Measurements from ENCODE around the gene HIP1.
A peak's percentile ranks its signal among the peaks of the same experiment; 100 is the strongest.
"Not testable (repeated sequence)": the region's sequence is repeated elsewhere in the genome, so short reads cannot be mapped to it uniquely, and the experiment has no call there.

The HIP1 gene

DNA sequence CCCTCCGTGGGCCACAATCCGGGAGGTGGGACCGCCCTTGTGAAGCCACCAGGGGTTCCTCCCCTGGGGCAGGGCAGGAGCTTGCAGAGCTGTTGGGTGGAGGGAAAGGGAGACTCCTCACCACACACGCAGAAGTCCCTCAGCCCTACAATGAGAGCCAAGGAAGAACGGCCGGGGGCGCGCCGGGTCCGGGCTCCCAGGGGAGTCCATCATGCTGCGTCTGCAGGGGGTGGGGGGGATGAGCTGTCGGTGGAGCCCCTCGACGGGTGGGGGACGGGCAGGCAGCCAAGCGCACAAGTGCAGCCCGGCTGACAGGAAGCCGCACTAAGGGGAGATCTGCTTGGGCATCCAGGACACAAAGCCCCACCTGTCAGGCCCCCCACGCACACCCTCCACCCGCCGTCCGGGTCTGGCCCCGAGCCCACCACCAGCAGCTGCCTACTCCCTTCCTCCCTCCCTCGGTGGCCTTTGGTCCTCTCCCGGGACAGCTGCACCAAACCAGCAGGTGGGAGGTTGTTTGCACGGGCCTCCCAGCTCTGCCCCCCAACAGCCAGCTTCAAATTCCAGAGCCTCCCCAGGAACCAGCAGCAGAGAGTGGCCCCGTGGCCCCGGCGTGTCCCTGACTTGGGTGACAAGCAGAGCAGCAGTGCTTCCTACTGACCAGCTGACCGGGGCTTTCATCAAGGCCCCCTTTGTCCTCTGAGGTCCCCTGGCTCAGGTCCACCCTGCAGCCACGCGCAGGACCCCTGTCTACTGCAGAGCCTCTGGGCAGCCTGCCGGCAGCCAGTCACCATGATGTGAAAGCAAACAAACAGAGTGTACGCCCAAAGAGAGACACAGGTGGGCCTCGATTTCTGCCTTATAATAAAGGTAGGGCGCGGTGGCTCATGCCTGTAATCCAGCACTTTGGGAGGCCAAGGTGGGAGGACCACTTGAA, 50.3 kb downstream of the HIP1 start:
- Histone ChIP-seq H4K91ac (ENCODE audit: low read depth, low read length) (no peak overlapping the region), H4K8ac (ENCODE audit: low read depth, low read length) (no peak overlapping the region), H3K27ac (ENCODE audit: low read depth, low read length) (no peak overlapping the region), H2BK5ac (ENCODE audit: low read depth, low read length, poor library complexity) (no peak overlapping the region), H3K4me2 (ENCODE audit: low read length) (no peak overlapping the region), H3K14ac (ENCODE audit: low read length) (no peak overlapping the region), H2BK120ac (ENCODE audit: insufficient read depth, low read length, poor library complexity) (no peak overlapping the region), H4K12ac (ENCODE audit: low read depth, low read length) (peak overlapping the region; percentile 72), H2BK12ac (ENCODE audit: low read length) (no peak overlapping the region), H2AFZ (ENCODE audit: insufficient read depth, low read length, poor library complexity) (no peak overlapping the region), H2AK5ac (ENCODE audit: low read length) (no peak overlapping the region), H3K79me2 (ENCODE audit: control insufficient read depth, insufficient read depth, low read length, poor library complexity) (no peaks in the 10 kb centered on the region), H3K9ac (ENCODE audit: low read length) (no peak overlapping the region), H3K23ac (ENCODE audit: low read length) (no peak overlapping the region), H3K4ac (ENCODE audit: low read depth, low read length) (no peak overlapping the region), H3K36me3 (ENCODE audit: control insufficient read depth in 1 of 2, insufficient read depth in 2 of 2, low read length in 2 of 2) (no peaks in the 10 kb centered on the region), H3K79me1 (ENCODE audit: low read length) (no peaks in the 10 kb centered on the region), H3K9me3 (ENCODE audit: insufficient read depth, low read depth, low read length) (no peaks in the 10 kb centered on the region), H3K4me3 (ENCODE audit: low read depth, low read length) (no peak overlapping the region), H3K4me1 (ENCODE audit: control insufficient read depth in 1 of 2, insufficient read depth in 2 of 2, low read length in 2 of 2) (no peaks in the 10 kb centered on the region), H3K27me3 (ENCODE audit: insufficient read depth, low read length) (no peaks in the 10 kb centered on the region), H3K18ac (ENCODE audit: low read length) (no peak overlapping the region)
- WGBS (ENCODE audit: extremely low coverage, insufficient coverage, insufficient read length): no CpG with 5 or more reads among the region's 37 CpGs
- DNase-seq: no peak

DNA sequence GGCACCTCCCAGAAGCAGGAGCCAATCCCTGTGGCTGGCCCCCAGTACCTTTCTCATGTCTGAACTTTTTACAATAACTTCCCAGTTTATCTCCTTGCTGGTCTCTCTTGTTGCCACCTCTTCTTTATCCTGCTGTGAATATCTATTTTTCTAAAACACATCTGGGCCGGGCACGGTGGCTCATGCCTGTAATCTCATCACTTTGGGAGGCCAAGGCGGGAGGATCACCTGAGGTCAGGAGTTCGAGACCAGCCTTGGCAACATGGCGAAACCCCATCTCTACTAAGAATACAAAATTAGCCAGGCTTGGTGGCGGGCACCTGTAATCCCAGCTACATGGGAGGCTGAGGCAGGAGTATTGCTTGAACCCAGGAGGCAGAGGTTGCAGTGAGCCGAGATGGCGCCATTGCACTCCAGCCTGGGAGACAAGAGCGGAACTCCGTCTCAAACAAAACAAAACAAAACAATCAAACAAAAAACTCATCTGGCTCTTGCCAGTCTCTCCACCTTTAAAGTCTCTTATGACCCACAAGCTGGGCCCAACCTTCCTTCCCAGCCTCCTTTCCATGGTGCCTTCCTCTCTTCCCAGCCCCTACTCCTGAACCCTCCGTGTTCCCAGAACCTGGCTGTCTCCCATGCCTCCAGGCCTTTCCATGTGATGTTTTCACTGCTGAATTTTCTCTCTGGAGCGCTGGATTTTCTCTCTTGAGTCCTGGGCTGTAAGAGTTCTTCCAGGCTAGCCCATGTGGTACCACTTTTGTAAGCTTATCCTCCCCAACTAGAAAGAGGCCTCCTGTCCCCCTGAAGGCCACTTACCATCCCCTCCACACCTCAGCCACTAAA, 51.3 kb downstream of the HIP1 start:
- Histone ChIP-seq H2AFZ (ENCODE audit: insufficient read depth, low read length, poor library complexity) (no peak overlapping the region), H3K36me3 (ENCODE audit: control insufficient read depth in 1 of 2, insufficient read depth in 2 of 2, low read length in 2 of 2) (no peaks in the 10 kb centered on the region), H3K27me3 (ENCODE audit: insufficient read depth, low read length) (no peaks in the 10 kb centered on the region), H3K4ac (ENCODE audit: low read depth, low read length) (no peak overlapping the region), H4K12ac (ENCODE audit: low read depth, low read length) (no peak overlapping the region), H3K4me3 (ENCODE audit: low read depth, low read length) (no peak overlapping the region), H3K27ac (ENCODE audit: low read depth, low read length) (no peak overlapping the region), H4K91ac (ENCODE audit: low read depth, low read length) (no peak overlapping the region), H3K23ac (ENCODE audit: low read length) (no peak overlapping the region), H3K79me1 (ENCODE audit: low read length) (no peaks in the 10 kb centered on the region), H3K4me1 (ENCODE audit: control insufficient read depth in 1 of 2, insufficient read depth in 2 of 2, low read length in 2 of 2) (no peaks in the 10 kb centered on the region), H3K14ac (ENCODE audit: low read length) (no peak overlapping the region), H3K79me2 (ENCODE audit: control insufficient read depth, insufficient read depth, low read length, poor library complexity) (no peaks in the 10 kb centered on the region), H4K8ac (ENCODE audit: low read depth, low read length) (no peak overlapping the region), H3K9ac (ENCODE audit: low read length) (no peak overlapping the region), H2BK12ac (ENCODE audit: low read length) (no peak overlapping the region), H2BK120ac (ENCODE audit: insufficient read depth, low read length, poor library complexity) (no peak overlapping the region), H2AK5ac (ENCODE audit: low read length) (no peak overlapping the region), H3K9me3 (ENCODE audit: insufficient read depth, low read depth, low read length) (no peaks in the 10 kb centered on the region), H2BK5ac (ENCODE audit: low read depth, low read length, poor library complexity) (no peak overlapping the region), H3K4me2 (ENCODE audit: low read length) (no peak overlapping the region), H3K18ac (ENCODE audit: low read length) (no peak overlapping the region)
- no CpG with 5 or more reads among the region's 12 CpGs for WGBS (ENCODE audit: extremely low coverage, insufficient coverage, insufficient read length)
- no peak for DNase-seq

DNA sequence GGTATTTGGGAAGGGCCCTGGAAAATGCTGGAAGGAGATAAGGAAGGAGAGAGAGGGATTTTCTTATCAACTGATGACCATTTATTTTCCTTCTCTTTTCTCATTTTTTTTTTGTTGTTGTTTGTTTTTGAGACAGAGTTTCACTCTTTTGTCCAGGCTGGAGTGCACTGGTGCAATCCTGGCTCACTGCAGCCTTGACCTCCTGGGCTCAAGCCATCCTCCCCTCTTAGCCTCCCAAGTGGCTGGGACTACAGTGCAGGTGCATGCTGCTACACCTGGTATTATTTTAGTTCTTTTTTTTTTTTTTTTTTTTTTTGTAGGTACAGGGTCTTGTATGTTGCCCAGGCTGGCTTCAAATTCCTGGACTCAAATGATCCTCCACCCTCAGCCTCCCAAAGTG, 52.2 kb downstream of the HIP1 start:
- DNase-seq: no peak
- H3K4ac ChIP-seq (ENCODE audit: low read depth, low read length): no peak overlapping the region
- no peaks in the 10 kb centered on the region for H3K9me3 ChIP-seq (ENCODE audit: insufficient read depth, low read depth, low read length)
- H3K18ac ChIP-seq (ENCODE audit: low read length): no peak overlapping the region
- no peak overlapping the region for H2BK12ac ChIP-seq (ENCODE audit: low read length)
- no peaks in the 10 kb centered on the region for H3K4me1 ChIP-seq (ENCODE audit: control insufficient read depth in 1 of 2, insufficient read depth in 2 of 2, low read length in 2 of 2)
- no peaks in the 10 kb centered on the region for H3K36me3 ChIP-seq (ENCODE audit: control insufficient read depth in 1 of 2, insufficient read depth in 2 of 2, low read length in 2 of 2)
- no peak overlapping the region for H3K9ac ChIP-seq (ENCODE audit: low read length)
- H3K79me2 ChIP-seq (ENCODE audit: control insufficient read depth, insufficient read depth, low read length, poor library complexity): no peaks in the 10 kb centered on the region
- no peak overlapping the region for H3K27ac ChIP-seq (ENCODE audit: low read depth, low read length)
- H2AK5ac ChIP-seq (ENCODE audit: low read length): no peak overlapping the region
- H4K91ac ChIP-seq (ENCODE audit: low read depth, low read length): no peak overlapping the region
- H3K14ac ChIP-seq (ENCODE audit: low read length): no peak overlapping the region
- no peak overlapping the region for H4K8ac ChIP-seq (ENCODE audit: low read depth, low read length)
- no peak overlapping the region for H3K4me2 ChIP-seq (ENCODE audit: low read length)
- H3K27me3 ChIP-seq (ENCODE audit: insufficient read depth, low read length): no peaks in the 10 kb centered on the region
- no peak overlapping the region for H2BK120ac ChIP-seq (ENCODE audit: insufficient read depth, low read length, poor library complexity)
- H3K79me1 ChIP-seq (ENCODE audit: low read length): no peaks in the 10 kb centered on the region
- H4K12ac ChIP-seq (ENCODE audit: low read depth, low read length): no peak overlapping the region
- H2AFZ ChIP-seq (ENCODE audit: insufficient read depth, low read length, poor library complexity): no peak overlapping the region
- H2BK5ac ChIP-seq (ENCODE audit: low read depth, low read length, poor library complexity): no peak overlapping the region
- H3K23ac ChIP-seq (ENCODE audit: low read length): no peak overlapping the region
- H3K4me3 ChIP-seq (ENCODE audit: low read depth, low read length): no peak overlapping the region

DNA sequence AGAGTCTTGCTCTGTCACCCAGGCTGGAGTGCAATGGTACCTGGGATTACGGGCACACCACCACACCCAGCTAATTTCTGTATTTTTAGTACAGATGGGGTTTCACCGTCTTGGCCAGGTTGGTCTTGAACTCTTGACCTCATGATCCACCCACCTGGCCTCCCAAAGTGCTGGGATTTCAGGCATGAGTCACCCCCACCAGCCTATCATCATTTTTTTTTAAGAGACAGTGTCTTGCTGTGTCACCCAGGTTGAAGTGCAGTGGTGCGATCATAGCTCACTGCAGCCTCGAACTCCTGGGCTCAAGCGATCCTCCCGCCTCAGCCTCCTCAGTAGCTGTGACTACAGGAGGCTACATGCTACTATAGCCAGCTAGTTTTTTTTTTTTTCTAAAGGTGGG, 56.7 kb downstream of the HIP1 start:
- not testable (repeated sequence) for H3K27me3 ChIP-seq (ENCODE audit: insufficient read depth, low read length); H3K36me3 ChIP-seq (ENCODE audit: control insufficient read depth in 1 of 2, insufficient read depth in 2 of 2, low read length in 2 of 2); H4K91ac ChIP-seq (ENCODE audit: low read depth, low read length); H4K8ac ChIP-seq (ENCODE audit: low read depth, low read length); H3K18ac ChIP-seq (ENCODE audit: low read length); H3K4me2 ChIP-seq (ENCODE audit: low read length); H3K23ac ChIP-seq (ENCODE audit: low read length); H3K4ac ChIP-seq (ENCODE audit: low read depth, low read length); H3K9me3 ChIP-seq (ENCODE audit: insufficient read depth, low read depth, low read length); H2BK120ac ChIP-seq (ENCODE audit: insufficient read depth, low read length, poor library complexity); H3K14ac ChIP-seq (ENCODE audit: low read length); H3K79me2 ChIP-seq (ENCODE audit: control insufficient read depth, insufficient read depth, low read length, poor library complexity); H3K9ac ChIP-seq (ENCODE audit: low read length); H3K4me3 ChIP-seq (ENCODE audit: low read depth, low read length); H4K12ac ChIP-seq (ENCODE audit: low read depth, low read length); H2BK5ac ChIP-seq (ENCODE audit: low read depth, low read length, poor library complexity); H2AK5ac ChIP-seq (ENCODE audit: low read length); H3K27ac ChIP-seq (ENCODE audit: low read depth, low read length); H2AFZ ChIP-seq (ENCODE audit: insufficient read depth, low read length, poor library complexity); H2BK12ac ChIP-seq (ENCODE audit: low read length); H3K4me1 ChIP-seq (ENCODE audit: control insufficient read depth in 1 of 2, insufficient read depth in 2 of 2, low read length in 2 of 2); H3K79me1 ChIP-seq (ENCODE audit: low read length); DNase-seq
- WGBS (ENCODE audit: extremely low coverage, insufficient coverage, insufficient read length): no CpG with 5 or more reads among the region's 6 CpGs

Measured in trophoblast cell (in vitro differentiated cells and primary cell).